HepG2 (cell line): ENCODE measurements around the gene POU5F2. TPM values are rescaled to one million over a fixed set of nuclear protein-coding genes. Genes with fewer than 3 reads are reported as not detected.

Experiments used
- ATAC-seq: fragments of 200-7000 bp; cut with Tn5 transposase; 3 replicates; pipeline ENCODE4 v1.9.1; 2020; ENCODE audit warnings: mild to moderate bottlenecking, moderate library complexity
- BruUV-seq: library from RNA; stranded (reverse); fragments of 400-500 nt; replicated peaks from 2 replicates; lab custom pipeline; 2021; lab: Mats Ljungman, UMichigan
- CTCF ChIA-PET: fragments of 300-600 bp; formaldehyde crosslinking; extraction: SDS; loops from one replicate; lab custom pipeline; 2021; ENCODE audit warnings: low total read pairs, inconsistent platforms, low intra/inter-chr PET ratio; lab: Yijun Ruan, JAX
- POLR2A ChIA-PET: fragments of 350-600 bp; sonication (Branson Sonifier 250); formaldehyde crosslinking; loops from one replicate; lab custom pipeline; 2020; ENCODE audit warnings: antibody characterized with exemption, inconsistent platforms; lab: Yijun Ruan, JAX
- DNase-seq: peaks from one replicate; pipeline ENCODE4 v3.0.0-alpha.2; 2015; ENCODE audit warnings: low spot score
- FAIRE-seq: peaks from 3 replicates; lab custom pipeline; 2011; peaks lifted over from hg19 to GRCh38; lab: Jason Lieb, UNC
- H2AFZ ChIP-seq: one replicate; pipeline ENCODE4 v1.6.1; 2011; ENCODE audit warnings: low read length, inconsistent platforms
- H3K27ac ChIP-seq: fragments of 300-600 bp; 3 replicates; pipeline ENCODE4 v1.8.0; 2011; ENCODE audit warnings: mixed run types, mild to moderate bottlenecking, mixed read lengths, low read length, inconsistent platforms; ENCODE audit not compliant: insufficient read depth; ENCODE audit errors: extremely low read length
- H3K27me3 ChIP-seq, 2 experiments: fragments of 200-600 bp in 1 of 2; 2 replicates in 1 of 2; 3 replicates in 1 of 2; pipeline versions ENCODE4 v1.6.0 to v1.8.0; 2011; ENCODE audit warnings: low read length in 2 of 2, mild to moderate bottlenecking in 2 of 2, moderate library complexity in 2 of 2, inconsistent platforms in 1 of 2; ENCODE audit not compliant: insufficient read depth in 2 of 2, control insufficient read depth in 1 of 2
- H3K36me3 ChIP-seq, 2 experiments: fragments of 200-600 bp in 1 of 2; replicated peaks in 1 of 2; 2 replicates in 1 of 2; 3 replicates in 1 of 2; pipeline versions ENCODE4 v1.5.1 to v1.8.0; 2011; ENCODE audit warnings: low read length in 2 of 2, inconsistent platforms in 1 of 2; ENCODE audit not compliant: insufficient read depth in 2 of 2, control insufficient read depth in 1 of 2
- H3K4me1 ChIP-seq: 2 replicates; pipeline ENCODE4 v1.5.1; 2012; ENCODE audit warnings: low read length, inconsistent platforms; ENCODE audit not compliant: insufficient read depth
- H3K4me2 ChIP-seq: 2 replicates; pipeline ENCODE4 v1.6.0; 2011; ENCODE audit warnings: low read depth, low read length, inconsistent platforms
- H3K4me3 ChIP-seq, 3 experiments: fragments of 200-600 bp in 1 of 3; sonication (generic), shearing (Covaris generic) in 1 of 3; replicated peaks in 1 of 3; 2 replicates each; pipeline ENCODE4 v1.5.1; 2011 to 2016; ENCODE audit warnings: low read length in 3 of 3, inconsistent platforms in 2 of 3, low read depth in 2 of 3, mild to moderate bottlenecking in 2 of 3, control low read depth in 1 of 3, mixed read lengths in 1 of 3; ENCODE audit not compliant: insufficient read depth in 1 of 3
- H3K79me2 ChIP-seq: one replicate; pipeline ENCODE4 v1.6.1; 2011; ENCODE audit warnings: low read length, inconsistent platforms; ENCODE audit not compliant: insufficient read depth
- H3K9ac ChIP-seq: 2 replicates; pipeline ENCODE4 v1.6.0; 2011; ENCODE audit warnings: mild to moderate bottlenecking, low read depth, low read length, inconsistent platforms; ENCODE audit not compliant: insufficient read depth
- H3K9me3 ChIP-seq: 2 replicates; pipeline ENCODE4 v1.5.1; 2012; ENCODE audit warnings: mild to moderate bottlenecking, low read length
- H4K20me1 ChIP-seq: 2 replicates; pipeline ENCODE4 v1.6.0; 2011; ENCODE audit warnings: inconsistent platforms, mild to moderate bottlenecking, low read length, moderate library complexity; ENCODE audit not compliant: insufficient read depth
- RFX3 ChIP-seq: IDR thresholded peaks from 2 replicates; pipeline ENCODE4 v1.6.1; 2016; ENCODE audit warnings: missing biosample characterization, missing genetic modification reagents
- TOE1 ChIP-seq: sonication (generic); formaldehyde crosslinking; IDR thresholded peaks from 2 replicates; pipeline ENCODE4 v1.4.0; 2020; ENCODE audit warnings: mild to moderate bottlenecking, missing genetic modification reagents
- ZMAT5 ChIP-seq: sonication (generic); formaldehyde crosslinking; IDR thresholded peaks from 2 replicates; pipeline ENCODE4 v1.5.0; 2020; ENCODE audit warnings: mild to moderate bottlenecking, low read depth, missing genetic modification reagents, borderline replicate concordance
- ZNF33A ChIP-seq: sonication (generic); formaldehyde crosslinking; IDR thresholded peaks from 2 replicates; pipeline ENCODE4 v1.5.1; 2020; ENCODE audit warnings: missing genetic modification reagents, mild to moderate bottlenecking, moderate library complexity, borderline replicate concordance
- ZNF792 ChIP-seq: IDR thresholded peaks from 2 replicates; pipeline ENCODE4 v1.6.1; 2016
- WGBS: methylation state at CpG from one replicate; pipeline ENCODE4 v1.1.6; 2017; ENCODE audit warnings: low lambda C conversion rate; 5-methylcytosine and 5-hydroxymethylcytosine counted together
- in situ Hi-C: cut with HindIII; loops from 2 replicates; pipeline ENCODE4 v1.10.0; 2017; ENCODE audit warnings: low pct_unique_long_range_greater_than_20kb; ENCODE audit not compliant: extremely low pct_ligation_motif_present
- intact Hi-C: fragments of 100-400 bp; cut with micrococcal nuclease; formaldehyde crosslinking; loops from one replicate; pipeline ENCODE4 v1.10.0; 2022; ENCODE audit not compliant: unreplicated experiment
- polyA plus RNA-seq, 8 experiments: library from polyadenylated mRNA; depleted of rRNA in 3 of 8; stranded (reverse) in 7 of 8; unstranded in 1 of 8; fragments of >200 nt; fragmentation: Illumina TruSeq in 4 of 8; extraction: Trizol in 4 of 8; gene quantifications; 2 replicates each; pipeline versions ENCODE4 v1.2.1 to v1.2.3, GENCODE V29; 2011 to 2016; ENCODE audit warnings: low read depth in 4 of 8, missing spikeins in 1 of 8, mixed read lengths in 1 of 8; ENCODE audit not compliant: insufficient read depth in 1 of 8
- total RNA-seq, 5 experiments: library from RNA; depleted of rRNA; stranded (reverse); fragments of >200 nt; fragmentation: Illumina TruSeq; extraction: Trizol; gene quantifications; 2 replicates each; pipeline ENCODE4 v1.2.3, GENCODE V29; 2016; ENCODE audit warnings: low read depth in 1 of 5
- TF ChIP-seq, protein P1 (sequence below): sonication (generic); formaldehyde crosslinking; IDR thresholded peaks from 2 replicates; pipeline ENCODE4 v1.8.0; 2022; ENCODE audit warnings: missing genetic modification reagents, mild to moderate bottlenecking, moderate library complexity, borderline replicate concordance
- TF ChIP-seq, protein P2 (sequence below): sonication (generic); formaldehyde crosslinking; IDR thresholded peaks from 2 replicates; pipeline ENCODE4 v1.4.0; 2020; ENCODE audit warnings: missing genetic modification reagents

The POU5F2 gene
- total and polyA plus RNA-seq, 2 of the 13 experiments (the other 11 are each of a cell fraction or from before 2014, with no cell fraction given) = 0.13 to 0.38 TPM

- TF ChIP-seq RFX3 (CRISPR knock-in tag) = no peak
- no peak for TF ChIP-seq ZNF33A (CRISPR knock-in tag)
Measured at GRCh38 chr5:93726595-93726994, 14.8 kb downstream of the POU5F2 start (continued).

DNA sequence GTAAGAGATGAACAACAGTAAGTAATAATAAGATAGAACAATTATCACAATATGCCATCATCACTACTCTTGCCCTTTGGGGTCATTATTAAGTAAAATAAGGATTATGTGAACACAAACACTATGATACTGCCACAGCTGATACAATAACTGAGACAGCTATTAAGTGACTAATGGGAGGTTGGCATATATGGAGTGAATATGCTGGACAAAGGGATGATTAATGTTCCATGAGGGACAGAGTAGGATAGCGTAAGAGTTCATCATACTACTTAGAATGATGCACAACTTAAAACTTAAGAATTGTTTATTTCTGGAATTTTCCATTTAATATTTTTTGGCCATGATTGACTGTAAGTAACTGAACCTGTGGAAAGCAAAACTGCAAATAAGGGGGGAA is 16.6 kb downstream of the POU5F2 start:
- H3K79me2 ChIP-seq = no peaks in the 10 kb centered on the region
- ChIA-PET CTCF (no interaction called here), POLR2A (no interaction called here)
- no peak for FAIRE-seq
- H3K4me1 ChIP-seq = peaks cover 9% of the 10 kb centered on the region
- WGBS = 91% methylated on average over 1 of the region's 1 CpG
- no peak overlapping the region for H2AFZ ChIP-seq
- TF ChIP-seq, protein P1, sequence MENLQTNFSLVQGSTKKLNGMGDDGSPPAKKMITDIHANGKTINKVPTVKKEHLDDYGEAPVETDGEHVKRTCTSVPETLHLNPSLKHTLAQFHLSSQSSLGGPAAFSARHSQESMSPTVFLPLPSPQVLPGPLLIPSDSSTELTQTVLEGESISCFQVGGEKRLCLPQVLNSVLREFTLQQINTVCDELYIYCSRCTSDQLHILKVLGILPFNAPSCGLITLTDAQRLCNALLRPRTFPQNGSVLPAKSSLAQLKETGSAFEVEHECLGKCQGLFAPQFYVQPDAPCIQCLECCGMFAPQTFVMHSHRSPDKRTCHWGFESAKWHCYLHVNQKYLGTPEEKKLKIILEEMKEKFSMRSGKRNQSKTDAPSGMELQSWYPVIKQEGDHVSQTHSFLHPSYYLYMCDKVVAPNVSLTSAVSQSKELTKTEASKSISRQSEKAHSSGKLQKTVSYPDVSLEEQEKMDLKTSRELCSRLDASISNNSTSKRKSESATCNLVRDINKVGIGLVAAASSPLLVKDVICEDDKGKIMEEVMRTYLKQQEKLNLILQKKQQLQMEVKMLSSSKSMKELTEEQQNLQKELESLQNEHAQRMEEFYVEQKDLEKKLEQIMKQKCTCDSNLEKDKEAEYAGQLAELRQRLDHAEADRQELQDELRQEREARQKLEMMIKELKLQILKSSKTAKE = no peak
- TF ChIP-seq, protein P2, sequence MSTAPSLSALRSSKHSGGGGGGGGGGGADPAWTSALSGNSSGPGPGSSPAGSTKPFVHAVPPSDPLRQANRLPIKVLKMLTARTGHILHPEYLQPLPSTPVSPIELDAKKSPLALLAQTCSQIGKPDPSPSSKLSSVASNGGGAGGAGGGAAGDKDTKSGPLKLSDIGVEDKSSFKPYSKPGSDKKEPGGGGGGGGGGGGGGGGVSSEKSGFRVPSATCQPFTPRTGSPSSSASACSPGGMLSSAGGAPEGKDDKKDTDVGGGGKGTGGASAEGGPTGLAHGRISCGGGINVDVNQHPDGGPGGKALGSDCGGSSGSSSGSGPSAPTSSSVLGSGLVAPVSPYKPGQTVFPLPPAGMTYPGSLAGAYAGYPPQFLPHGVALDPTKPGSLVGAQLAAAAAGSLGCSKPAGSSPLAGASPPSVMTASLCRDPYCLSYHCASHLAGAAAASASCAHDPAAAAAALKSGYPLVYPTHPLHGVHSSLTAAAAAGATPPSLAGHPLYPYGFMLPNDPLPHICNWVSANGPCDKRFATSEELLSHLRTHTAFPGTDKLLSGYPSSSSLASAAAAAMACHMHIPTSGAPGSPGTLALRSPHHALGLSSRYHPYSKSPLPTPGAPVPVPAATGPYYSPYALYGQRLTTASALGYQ (CRISPR knock-in tag) = no peak
- TF ChIP-seq TOE1 (CRISPR knock-in tag) (no peak), ZNF792 (no peak), ZMAT5 (CRISPR knock-in tag) (no peak)
- H3K9ac ChIP-seq = no peak overlapping the region
- in situ Hi-C loops (no loop called here), intact Hi-C loops (no loop called here)
- H3K4me3 ChIP-seq = no peak overlapping the region
- no peaks in the 10 kb centered on the region for H4K20me1 ChIP-seq
- H3K27ac ChIP-seq = no peak overlapping the region
- H3K36me3 ChIP-seq = no peaks in the 10 kb centered on the region
- no peaks in the 10 kb centered on the region for H3K9me3 ChIP-seq
- no peak for ATAC-seq
- no peak for DNase-seq
- H3K4me2 ChIP-seq = no peak overlapping the region
- no peaks in the 10 kb centered on the region for H3K27me3 ChIP-seq
- BruUV-seq = no TSS peak
